Lung (tissue), 12 donors: Measurements from ENCODE around the gene CDH13. TPM values are rescaled to one million over a fixed set of nuclear protein-coding genes. Genes with fewer than 3 reads are reported as not detected.

Experiments
- ATAC-seq: fragments of 200-7000 bp; cut with Tn5 transposase; one replicate; pipeline ENCODE4 v1.9.1; 2020; ENCODE audit warnings: moderate number of reproducible peaks; ENCODE audit not compliant: insufficient read depth, low FRiP score
- DNase-seq, 3 donors: peaks; one replicate each; pipeline ENCODE4 v3.0.0-alpha.2; 2013 to 2017
- H3K27ac ChIP-seq, 2 donors: one replicate each; pipeline ENCODE4 v1.5.1; 2013; ENCODE audit warnings: mild to moderate bottlenecking in 2 of 2, moderate library complexity in 2 of 2, control low read depth in 1 of 2, inconsistent platforms in 1 of 2, low read depth in 1 of 2, low read length in 1 of 2
- H3K27me3 ChIP-seq, 3 donors: one replicate each; pipeline ENCODE4 v1.5.1; 2013; ENCODE audit warnings: low read length in 2 of 3; ENCODE audit not compliant: control insufficient read depth in 3 of 3, insufficient read depth in 3 of 3
- H3K36me3 ChIP-seq, 4 donors: one replicate each; pipeline ENCODE4 v1.5.1; 2013; ENCODE audit warnings: low read length in 4 of 4, mild to moderate bottlenecking in 1 of 4, moderate library complexity in 1 of 4; ENCODE audit not compliant: control insufficient read depth in 4 of 4, insufficient read depth in 4 of 4
- H3K4me1 ChIP-seq, 5 donors: one replicate each; pipeline ENCODE4 v1.5.1; 2013; ENCODE audit warnings: low read length in 5 of 5, mild to moderate bottlenecking in 2 of 5, moderate library complexity in 1 of 5; ENCODE audit not compliant: control insufficient read depth in 5 of 5, insufficient read depth in 5 of 5
- H3K4me3 ChIP-seq: one replicate; pipeline ENCODE4 v1.5.1; 2013; ENCODE audit warnings: mild to moderate bottlenecking, control low read depth, moderate library complexity
- H3K9ac ChIP-seq, 2 donors: one replicate each; pipeline ENCODE4 v1.5.1; 2013; ENCODE audit warnings: low read length in 2 of 2, control low read depth in 1 of 2; ENCODE audit not compliant: insufficient read depth in 1 of 2
- H3K9me3 ChIP-seq, 4 donors: one replicate each; pipeline ENCODE4 v1.5.1; 2013; ENCODE audit warnings: low read length in 3 of 4, mild to moderate bottlenecking in 1 of 4, moderate library complexity in 1 of 4; ENCODE audit not compliant: control insufficient read depth in 4 of 4, insufficient read depth in 3 of 4
- WGBS, 2 donors: extraction: QIAGEN DNeasy Blood & Tissue Kit; methylation state at CpG; one replicate each; pipeline ENCODE4 v1.1.7; 2013; 5-methylcytosine and 5-hydroxymethylcytosine counted together
- polyA plus RNA-seq, 2 donors: library from polyadenylated mRNA; stranded (reverse); fragments of 200-250 nt; gene quantifications; one replicate each; pipeline ENCODE4 v1.2.1, GENCODE V29; 2013
- total RNA-seq, 2 donors: library from RNA; depleted of rRNA in 1 of 2; stranded (reverse); fragments of >200 nt in 1 of 2; gene quantifications; one replicate each; pipeline ENCODE4 v1.2.1, GENCODE V29; 2014 to 2021
- TF ChIP-seq, protein P1 (sequence below): IDR thresholded peaks from 2 replicates; pipeline ENCODE4 v1.5.1; 2012; ENCODE audit warnings: mild to moderate bottlenecking; ENCODE audit errors: control extremely low read depth, extremely low read depth
- donor health status: control.
- donor health status: control.
- donor health status: Bipolar disorder and iron deficiency.
- donor health status: healthy.
- donor health status: DM: yes; HTN: yes; CAD: no.

Gene CDH13
- total and polyA plus RNA-seq, 4 donors = 2.1 to 12.3 (median 7.3) TPM

DNA sequence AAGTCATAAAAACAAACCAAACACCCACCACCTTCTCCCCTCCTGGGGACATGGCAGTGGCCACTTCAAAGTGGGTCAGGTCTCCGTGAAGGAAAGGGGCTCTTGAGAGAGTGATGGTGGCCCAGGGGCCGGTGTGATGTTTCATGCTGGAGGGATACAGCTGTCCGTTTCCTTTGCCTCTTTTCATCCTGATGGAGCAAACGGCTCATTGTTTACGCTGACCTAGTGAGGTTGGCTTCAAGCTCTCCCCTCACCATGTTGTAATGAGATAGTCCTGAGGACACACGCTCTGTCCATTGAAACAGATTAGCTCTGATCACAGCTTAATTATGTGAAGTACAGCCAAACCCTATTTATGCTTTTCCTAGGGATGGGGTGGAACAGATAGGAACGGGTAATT lies 34.2 kb downstream of the CDH13 start:
- Histone ChIP-seq H3K4me3 (no peak overlapping the region), H3K27ac (no peak overlapping the region), H3K4me1 (peaks cover 0 to 8% (median 0%) of the 10 kb centered on the region in 5 donors), H3K9ac (no peak overlapping the region), H3K9me3 (no peaks in the 10 kb centered on the region), H3K36me3 (no peaks in the 10 kb centered on the region), H3K27me3 (peaks cover 0 to 7% (median 0%) of the 10 kb centered on the region in 3 donors)
- DNase-seq (no peak), ATAC-seq (no peak)
- 72 to 75% methylated on average over 7 of the region's 7 CpGs for WGBS, 2 donors
- TF ChIP-seq, protein P1, sequence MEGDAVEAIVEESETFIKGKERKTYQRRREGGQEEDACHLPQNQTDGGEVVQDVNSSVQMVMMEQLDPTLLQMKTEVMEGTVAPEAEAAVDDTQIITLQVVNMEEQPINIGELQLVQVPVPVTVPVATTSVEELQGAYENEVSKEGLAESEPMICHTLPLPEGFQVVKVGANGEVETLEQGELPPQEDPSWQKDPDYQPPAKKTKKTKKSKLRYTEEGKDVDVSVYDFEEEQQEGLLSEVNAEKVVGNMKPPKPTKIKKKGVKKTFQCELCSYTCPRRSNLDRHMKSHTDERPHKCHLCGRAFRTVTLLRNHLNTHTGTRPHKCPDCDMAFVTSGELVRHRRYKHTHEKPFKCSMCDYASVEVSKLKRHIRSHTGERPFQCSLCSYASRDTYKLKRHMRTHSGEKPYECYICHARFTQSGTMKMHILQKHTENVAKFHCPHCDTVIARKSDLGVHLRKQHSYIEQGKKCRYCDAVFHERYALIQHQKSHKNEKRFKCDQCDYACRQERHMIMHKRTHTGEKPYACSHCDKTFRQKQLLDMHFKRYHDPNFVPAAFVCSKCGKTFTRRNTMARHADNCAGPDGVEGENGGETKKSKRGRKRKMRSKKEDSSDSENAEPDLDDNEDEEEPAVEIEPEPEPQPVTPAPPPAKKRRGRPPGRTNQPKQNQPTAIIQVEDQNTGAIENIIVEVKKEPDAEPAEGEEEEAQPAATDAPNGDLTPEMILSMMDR = no peak

DNA sequence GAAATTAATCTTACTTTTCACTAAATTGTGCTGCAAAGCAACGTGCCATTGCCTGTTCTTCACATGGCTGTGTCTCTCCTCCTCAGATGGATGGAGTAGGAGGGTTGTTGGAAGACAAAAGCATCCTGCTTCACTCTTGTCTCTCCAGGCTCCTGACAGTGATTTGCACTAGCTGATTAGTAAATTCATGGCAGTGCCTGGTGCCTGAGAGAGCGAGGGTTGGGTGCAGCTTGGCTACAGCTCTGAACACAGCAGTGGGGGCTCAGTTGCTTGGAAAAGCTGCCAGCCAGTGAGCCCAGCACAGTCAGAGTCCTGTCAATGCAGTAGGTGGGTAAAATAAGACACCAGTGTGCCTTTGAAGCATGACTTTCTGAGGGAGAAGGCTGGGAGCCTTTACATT lies 37.4 kb downstream of the CDH13 start:
- H3K9ac ChIP-seq = no peak overlapping the region
- TF ChIP-seq, protein P1 = no peak
- H3K27ac ChIP-seq = no peak overlapping the region
- no peak overlapping the region for H3K4me3 ChIP-seq
- H3K9me3 ChIP-seq = peaks cover 0 to 2% (median 0%) of the 10 kb centered on the region in 4 donors
- 76 to 83% methylated on average over 2 of the region's 2 CpGs for WGBS, 2 donors
- no peak for DNase-seq
- H3K27me3 ChIP-seq = peaks cover 0 to 3% (median 0%) of the 10 kb centered on the region in 3 donors
- no peak for ATAC-seq
- H3K36me3 ChIP-seq = no peaks in the 10 kb centered on the region
- H3K4me1 ChIP-seq = peaks cover 0 to 8% (median 0%) of the 10 kb centered on the region in 5 donors

DNA sequence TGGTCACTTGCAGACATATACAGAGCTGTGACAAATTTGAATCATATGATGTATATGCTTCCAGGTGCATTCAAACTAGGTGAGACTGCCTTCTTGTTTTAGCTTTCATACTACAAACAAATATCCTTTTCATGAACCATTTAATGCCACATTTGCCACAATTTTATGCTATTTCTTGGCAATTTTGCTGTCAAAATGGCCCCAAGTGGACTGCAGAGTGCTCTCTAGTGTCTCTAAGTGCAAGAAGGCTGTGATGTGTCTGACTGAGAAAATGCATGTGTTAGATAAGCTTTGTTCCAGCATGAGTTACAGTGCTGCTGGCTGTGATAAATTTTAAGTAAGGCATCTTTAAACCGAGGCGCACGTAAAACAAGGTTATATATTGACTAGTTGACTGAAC lies 38.3 kb downstream of the CDH13 start:
- no peak for DNase-seq
- Histone ChIP-seq H3K27me3 (peaks cover 0 to 3% (median 0%) of the 10 kb centered on the region in 3 donors), H3K4me3 (no peak overlapping the region), H3K9me3 (peaks cover 0 to 2% (median 0%) of the 10 kb centered on the region in 4 donors), H3K9ac (no peak overlapping the region), H3K36me3 (no peaks in the 10 kb centered on the region), H3K27ac (no peak overlapping the region), H3K4me1 (peaks cover 0 to 8% (median 0%) of the 10 kb centered on the region in 5 donors)
- 92 to 94% methylated on average over 3 of the region's 3 CpGs for WGBS, 2 donors
- ATAC-seq = no peak
- TF ChIP-seq, protein P1 = no peak

DNA sequence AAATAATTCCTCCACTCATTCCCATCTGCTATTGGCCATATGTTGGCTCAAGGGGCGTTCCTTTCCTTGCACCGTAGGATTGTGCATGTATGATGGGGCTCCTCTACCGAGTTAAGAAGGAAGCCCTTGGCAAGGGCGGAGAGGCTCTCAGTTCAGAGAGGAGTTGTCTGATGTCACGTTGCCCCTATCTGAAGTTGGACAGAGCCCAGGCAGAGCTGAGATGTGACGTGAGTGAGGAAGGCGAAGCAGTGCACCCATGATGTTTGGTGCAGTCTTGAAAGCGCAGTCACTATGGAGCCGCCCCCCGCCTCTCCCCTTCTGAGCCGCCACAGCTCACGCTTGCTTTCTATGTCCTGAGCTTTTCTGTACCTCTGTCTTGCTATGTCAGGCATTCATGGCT lies 40.7 kb downstream of the CDH13 start:
- no peak for DNase-seq
- no peak overlapping the region for H3K9ac ChIP-seq
- WGBS, 2 donors = 70 to 83% methylated on average over 12 of the region's 12 CpGs

More for the DNA sequence above, 40.7 kb downstream of the CDH13 start:
- TF ChIP-seq, protein P1 = no peak
- no peaks in the 10 kb centered on the region for H3K36me3 ChIP-seq
- peaks cover 0 to 2% (median 0%) of the 10 kb centered on the region in 4 donors for H3K9me3 ChIP-seq
- H3K27me3 ChIP-seq = peaks cover 0 to 3% (median 0%) of the 10 kb centered on the region in 3 donors
- H3K4me1 ChIP-seq = peaks cover 0 to 8% (median 0%) of the 10 kb centered on the region in 5 donors
- ATAC-seq = no peak
- H3K27ac ChIP-seq = no peak overlapping the region
- H3K4me3 ChIP-seq = no peak overlapping the region
